H1 (cell line): ENCODE data around the gene HLA-DQA1. TPM values are rescaled to one million over a fixed set of nuclear protein-coding genes. Genes with fewer than 3 reads are reported as not detected.

Source experiments
- CTBP2 ChIP-seq: IDR thresholded peaks from 2 replicates; pipeline ENCODE4 v1.7.0; 2011; ENCODE audit warnings: borderline replicate concordance, mild to moderate bottlenecking, moderate library complexity, mixed read lengths, low read length; ENCODE audit not compliant: insufficient read depth, insufficient read length
- PHF8 ChIP-seq: fragments of 200-600 bp; sonication (generic); conservative IDR thresholded peaks from 2 replicates; pipeline ENCODE4 v1.7.1; 2012; ENCODE audit warnings: low read depth, mild to moderate bottlenecking, inconsistent platforms, low read length, moderate library complexity
- SP2 ChIP-seq: IDR thresholded peaks from 2 replicates; pipeline ENCODE4 v1.6.1; 2012; ENCODE audit warnings: mild to moderate bottlenecking, low read length, inconsistent platforms
- polyA plus RNA-seq, 7 experiments: library from polyadenylated mRNA; depleted of rRNA in 3 of 7; stranded (reverse) in 5 of 7; unstranded in 2 of 7; fragments of >200 nt in 5 of 7; fragments of 200-250 nt in 2 of 7; gene quantifications; 1 replicate in 5 of 7; 2 replicates in 1 of 7; 4 replicates in 1 of 7; pipeline versions ENCODE4 v1.2.1 to v1.2.3, GENCODE V29; 2011 to 2013; ENCODE audit warnings: missing spikeins in 2 of 7, mixed read lengths in 2 of 7
- total RNA-seq: library from RNA; stranded (reverse); fragmentation: NEBNext Ultra II Directional; extraction: Animal tissue kit (Norgen Biotek cat#: 25700); gene quantifications from 2 replicates; pipeline ENCODE4 v1.2.1, GENCODE V29; 2021

HLA-DQA1 gene
- total and polyA plus RNA-seq, 2 of the 8 experiments (the other 6 are each of a cell fraction or from before 2014, with no cell fraction given): 0.12 TPM; not detected in 1

DNA sequence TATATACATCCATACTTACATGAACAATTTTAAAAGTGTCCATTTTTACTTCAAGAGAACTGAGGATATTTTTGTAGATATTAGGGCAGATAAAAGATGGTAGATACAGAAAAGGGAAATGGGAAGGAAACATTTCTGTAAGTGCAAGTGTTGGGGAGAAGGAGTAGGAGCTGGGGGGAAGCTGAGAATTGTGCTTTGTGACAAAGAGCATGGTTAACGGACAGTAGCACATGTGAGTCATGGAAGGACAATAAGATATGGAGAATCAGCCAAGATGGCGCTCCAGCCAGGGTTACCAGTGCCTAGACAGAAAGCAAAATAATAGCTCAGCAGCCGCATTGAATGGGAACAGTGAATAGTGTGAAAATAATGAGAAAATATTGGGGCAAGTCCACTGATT is 34.8 kb upstream of the HLA-DQA1 start (continued):
- TF ChIP-seq PHF8: no peak
- no peak for TF ChIP-seq CTBP2
- TF ChIP-seq SP2: no peak
